ENCODE results near the gene MLX. TPM values are rescaled to one million over a fixed set of nuclear protein-coding genes. Genes with fewer than 3 reads are reported as not detected.

Gene MLX
- total RNA-seq, 1 experiment from 2014 or later: 45.3 TPM

DNA sequence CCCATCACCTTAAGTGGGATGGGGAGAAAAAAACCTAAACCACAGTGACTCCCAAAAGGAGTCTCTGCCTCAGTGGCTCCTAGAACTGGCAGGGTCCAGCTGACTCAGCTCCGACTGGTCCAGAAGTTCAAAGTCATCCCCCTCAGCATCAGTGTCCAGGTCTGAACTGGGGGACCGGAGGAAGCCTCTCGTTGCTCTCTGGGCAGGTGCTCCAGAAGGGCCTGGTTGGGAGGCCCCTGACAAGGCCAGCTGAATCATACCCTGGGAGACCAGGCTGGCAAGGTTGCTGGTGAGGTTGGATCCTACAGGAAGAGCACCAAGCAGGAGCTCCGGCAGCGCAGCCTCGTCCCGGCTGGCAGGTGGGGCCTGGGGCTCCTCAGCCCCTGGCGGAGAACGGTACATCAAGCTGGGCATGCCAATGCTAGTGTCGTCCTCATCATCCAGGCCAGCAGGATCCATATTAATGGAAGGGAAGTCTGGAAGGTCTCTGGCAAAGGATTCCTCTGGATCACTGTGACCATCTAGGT lies 14.9 kb downstream of the MLX start:
- no CpG with 5 or more reads among the region's 10 CpGs for WGBS (ENCODE audit: extremely low coverage, insufficient read length, low lambda C conversion rate)
- Histone ChIP-seq H3T11ph (ENCODE audit: low read length) (no peak overlapping the region), H3K27me3 (ENCODE audit: insufficient read depth, low read length) (no peaks in the 10 kb centered on the region; the same call in 1 of the 2 replicates), H3K23ac (ENCODE audit: insufficient read length, low read depth, low read length) (no peak overlapping the region), H3K79me1 (ENCODE audit: insufficient read depth, low read depth, low read length, poor library complexity, severe bottlenecking) (no peaks in the 10 kb centered on the region), H3K18ac (ENCODE audit: insufficient read length, low read depth, low read length) (no peak overlapping the region), H3K4ac (ENCODE audit: low read depth, low read length) (no peak overlapping the region), H3K14ac (ENCODE audit: insufficient read depth, low read length) (no peak overlapping the region), H2BK20ac (ENCODE audit: low read depth, low read length, poor library complexity, severe bottlenecking) (no peak overlapping the region), H3K4me1 (ENCODE audit: insufficient read depth, low read length) (no peaks in the 10 kb centered on the region), H2BK12ac (ENCODE audit: insufficient read length, low read depth, low read length) (no peak overlapping the region), H2BK5ac (ENCODE audit: insufficient read length, low read length) (no peak overlapping the region), H3K4me2 (ENCODE audit: insufficient read depth, insufficient read length, low read length) (no peak overlapping the region), H3K9me3 (ENCODE audit: control insufficient read depth, low read depth, low read length) (no peaks in the 10 kb centered on the region), H4K20me1 (ENCODE audit: control insufficient read depth, insufficient read depth, insufficient read length) (no peaks in the 10 kb centered on the region), H4K8ac (replicated peaks; ENCODE audit: insufficient read length, low read depth, low read length) (no peak overlapping the region), H2AFZ (ENCODE audit: low read length) (no peak overlapping the region), H3K79me2 (ENCODE audit: insufficient read depth, low read length) (no peaks in the 10 kb centered on the region), H2BK15ac (ENCODE audit: low read depth, low read length) (no peak overlapping the region), H3K56ac (ENCODE audit: insufficient read length, low read depth, low read length) (no peak overlapping the region), H4K5ac (ENCODE audit: insufficient read length, low read depth, low read length) (no peak overlapping the region), H3K9ac (ENCODE audit: extremely low read depth, insufficient read length, low read length) (no peak overlapping the region), H3K27ac (ENCODE audit: insufficient read length, low read depth, low read length) (no peak overlapping the region), H4K91ac (ENCODE audit: insufficient read length, low read depth, low read length) (no peak overlapping the region), H3K23me2 (ENCODE audit: insufficient read length, low read depth, low read length, poor library complexity, severe bottlenecking) (peaks cover 3% of the 10 kb centered on the region), H2AK5ac (ENCODE audit: insufficient read length, low read length) (no peak overlapping the region), H2BK120ac (ENCODE audit: low read depth, low read length, poor library complexity, severe bottlenecking) (no peak overlapping the region)
- Mint-ChIP-seq H3K4me1 (peaks cover 8% of the 10 kb centered on the region in 2 experiments), H3K4me3 (no peak overlapping the region), H3K9me3 (no peaks in the 10 kb centered on the region), H3K27ac (no peak overlapping the region), H3K27me3 (ENCODE audit: low read depth) (no peaks in the 10 kb centered on the region), H3K36me3 (ENCODE audit: insufficient read depth in 1 of 3, low read depth in 3 of 3) (peaks cover 16 to 71% (median 50%) of the 10 kb centered on the region in 3 experiments; a peak in 6 of 7 replicates)
- DNase-seq: no peak
- TF ChIP-seq, protein P1, sequence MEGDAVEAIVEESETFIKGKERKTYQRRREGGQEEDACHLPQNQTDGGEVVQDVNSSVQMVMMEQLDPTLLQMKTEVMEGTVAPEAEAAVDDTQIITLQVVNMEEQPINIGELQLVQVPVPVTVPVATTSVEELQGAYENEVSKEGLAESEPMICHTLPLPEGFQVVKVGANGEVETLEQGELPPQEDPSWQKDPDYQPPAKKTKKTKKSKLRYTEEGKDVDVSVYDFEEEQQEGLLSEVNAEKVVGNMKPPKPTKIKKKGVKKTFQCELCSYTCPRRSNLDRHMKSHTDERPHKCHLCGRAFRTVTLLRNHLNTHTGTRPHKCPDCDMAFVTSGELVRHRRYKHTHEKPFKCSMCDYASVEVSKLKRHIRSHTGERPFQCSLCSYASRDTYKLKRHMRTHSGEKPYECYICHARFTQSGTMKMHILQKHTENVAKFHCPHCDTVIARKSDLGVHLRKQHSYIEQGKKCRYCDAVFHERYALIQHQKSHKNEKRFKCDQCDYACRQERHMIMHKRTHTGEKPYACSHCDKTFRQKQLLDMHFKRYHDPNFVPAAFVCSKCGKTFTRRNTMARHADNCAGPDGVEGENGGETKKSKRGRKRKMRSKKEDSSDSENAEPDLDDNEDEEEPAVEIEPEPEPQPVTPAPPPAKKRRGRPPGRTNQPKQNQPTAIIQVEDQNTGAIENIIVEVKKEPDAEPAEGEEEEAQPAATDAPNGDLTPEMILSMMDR (conservative IDR thresholded peaks at IDR 0.05): no peak
